ENCODE measurements around the gene SPSB1.

- TF ChIP-seq POLR2A (IDR thresholded peaks at IDR 0.05; ENCODE audit: low read depth, low read length) (no peak), POLR2AphosphoS5 (IDR thresholded peaks at IDR 0.05; ENCODE audit: low read depth, low read length) (no peak), SPI1 (IDR thresholded peaks at IDR 0.05; ENCODE audit: low read depth, low read length) (no peak), TAF1 (IDR thresholded peaks at IDR 0.05; ENCODE audit: low read depth, low read length) (no peak)
These were observed 8.6 kb upstream of the SPSB1 start for GRCh38 chr1:9284061-9284460.

Data from GM12891 (cell line).